ENCODE data around the gene L1TD1. TPM values are rescaled to one million over a fixed set of nuclear protein-coding genes. Genes with fewer than 3 reads are reported as not detected.

The L1TD1 gene
- total RNA-seq, 1 experiment from 2014 or later, result not detected

DNA sequence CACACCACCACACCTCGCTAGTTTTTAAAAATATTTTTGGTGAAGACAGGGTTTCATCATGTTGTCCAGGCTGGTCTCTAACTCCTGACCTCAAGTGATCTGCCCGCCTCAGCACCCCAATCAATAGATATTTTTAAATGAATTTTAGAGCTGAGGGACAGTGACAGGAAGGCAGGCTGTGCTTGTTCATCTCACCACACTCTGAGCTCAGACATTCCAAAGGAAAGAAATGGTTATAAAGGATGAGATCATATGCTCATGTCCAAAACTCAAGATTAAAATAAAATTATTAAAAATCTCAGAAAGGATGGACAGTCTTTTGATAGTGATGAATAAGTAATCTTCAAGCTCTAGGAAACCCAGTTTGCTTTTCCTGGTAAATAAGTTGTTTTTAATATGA is 40.9 kb downstream of the L1TD1 start:
- POLR2A ChIA-PET (ENCODE audit: unreplicated experiment), result no interaction called here
- intact Hi-C loops (cut with micrococcal nuclease; ENCODE audit: unreplicated experiment), result no loop called here
- Histone ChIP-seq H3K4me1 (replicated peaks; ENCODE audit: insufficient read depth) (peaks cover 67% of the 10 kb centered on the region), H3K4me2 (no peak overlapping the region), H3F3A (ENCODE audit: insufficient read depth, low read depth) (peaks cover 36% of the 10 kb centered on the region), H3K27me3 (ENCODE audit: insufficient read depth, low read depth) (no peaks in the 10 kb centered on the region), H3K36me3 (ENCODE audit: low read depth) (no peaks in the 10 kb centered on the region), H3K79me2 (ENCODE audit: low read depth) (no peaks in the 10 kb centered on the region), H3K9me2 (ENCODE audit: insufficient read depth) (no peaks in the 10 kb centered on the region), H4K20me1 (ENCODE audit: insufficient read depth) (no peaks in the 10 kb centered on the region), H2AFZ (no peak overlapping the region), H3K27ac (no peak overlapping the region), H3K4me3 (no peak overlapping the region), H3K9me3 (ENCODE audit: insufficient read depth, low read depth) (no peaks in the 10 kb centered on the region)
- CTCF ChIA-PET, result no interaction called here
- no peak for DNase-seq
- BruUV-seq (replicated peaks), result no TSS peak
- no peak for TF ChIP-seq EZH2 (IDR thresholded peaks at IDR 0.05; ENCODE audit: low read depth)
- TF ChIP-seq, protein P1, sequence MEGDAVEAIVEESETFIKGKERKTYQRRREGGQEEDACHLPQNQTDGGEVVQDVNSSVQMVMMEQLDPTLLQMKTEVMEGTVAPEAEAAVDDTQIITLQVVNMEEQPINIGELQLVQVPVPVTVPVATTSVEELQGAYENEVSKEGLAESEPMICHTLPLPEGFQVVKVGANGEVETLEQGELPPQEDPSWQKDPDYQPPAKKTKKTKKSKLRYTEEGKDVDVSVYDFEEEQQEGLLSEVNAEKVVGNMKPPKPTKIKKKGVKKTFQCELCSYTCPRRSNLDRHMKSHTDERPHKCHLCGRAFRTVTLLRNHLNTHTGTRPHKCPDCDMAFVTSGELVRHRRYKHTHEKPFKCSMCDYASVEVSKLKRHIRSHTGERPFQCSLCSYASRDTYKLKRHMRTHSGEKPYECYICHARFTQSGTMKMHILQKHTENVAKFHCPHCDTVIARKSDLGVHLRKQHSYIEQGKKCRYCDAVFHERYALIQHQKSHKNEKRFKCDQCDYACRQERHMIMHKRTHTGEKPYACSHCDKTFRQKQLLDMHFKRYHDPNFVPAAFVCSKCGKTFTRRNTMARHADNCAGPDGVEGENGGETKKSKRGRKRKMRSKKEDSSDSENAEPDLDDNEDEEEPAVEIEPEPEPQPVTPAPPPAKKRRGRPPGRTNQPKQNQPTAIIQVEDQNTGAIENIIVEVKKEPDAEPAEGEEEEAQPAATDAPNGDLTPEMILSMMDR (conservative IDR thresholded peaks at IDR 0.05), result no peak

DNA sequence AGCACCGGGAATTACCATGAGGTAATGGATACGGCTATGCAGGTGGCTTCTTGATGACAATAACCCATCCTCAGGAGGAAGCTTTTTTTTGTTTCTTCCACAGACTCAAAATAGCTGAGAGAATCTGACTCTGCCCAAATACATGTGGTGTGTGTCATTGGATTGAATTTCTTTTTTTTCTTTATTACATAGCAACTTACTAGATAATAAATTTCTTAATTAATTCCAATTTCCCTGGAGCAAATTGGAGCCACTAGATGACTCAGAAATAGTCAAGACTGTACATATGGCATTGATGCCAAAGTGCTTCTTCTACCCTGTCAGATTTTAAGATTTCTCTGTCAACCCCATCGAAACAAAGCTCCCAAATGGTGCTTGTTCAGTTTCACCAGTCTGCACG is 42.7 kb downstream of the L1TD1 start:
- no peaks in the 10 kb centered on the region for H3K27me3 ChIP-seq (ENCODE audit: insufficient read depth, low read depth)
- intact Hi-C loops (cut with micrococcal nuclease; ENCODE audit: unreplicated experiment), result no loop called here
- peak overlapping the region; percentile 45 for H3K27ac ChIP-seq
- no peak overlapping the region for H3K4me3 ChIP-seq
- no peaks in the 10 kb centered on the region for H3K36me3 ChIP-seq (ENCODE audit: low read depth)
- ChIA-PET CTCF (no interaction called here), POLR2A (ENCODE audit: unreplicated experiment) (interaction anchor here (0.5 to 0.6 kb wide), 2 partner anchors 62 to 1079 kb away, joined by 3 to 10 read pairs; no protein-coding TSS in a partner anchor)
- no peaks in the 10 kb centered on the region for H3K9me2 ChIP-seq (ENCODE audit: insufficient read depth)
- TF ChIP-seq, protein P1 (conservative IDR thresholded peaks at IDR 0.05), result no peak
- no peak for TF ChIP-seq EZH2 (IDR thresholded peaks at IDR 0.05; ENCODE audit: low read depth)
- H3K4me2 ChIP-seq, result peak overlapping the region; percentile 35
- no peaks in the 10 kb centered on the region for H3K79me2 ChIP-seq (ENCODE audit: low read depth)
- peak in 1 of 2 experiments; percentile 40 for DNase-seq
- H3F3A ChIP-seq (ENCODE audit: insufficient read depth, low read depth), result peaks cover 29% of the 10 kb centered on the region; the same call in 1 of the 2 replicates
- H3K9me3 ChIP-seq (ENCODE audit: insufficient read depth, low read depth), result no peaks in the 10 kb centered on the region
- H3K4me1 ChIP-seq (replicated peaks; ENCODE audit: insufficient read depth), result peaks cover 55% of the 10 kb centered on the region
- no peak overlapping the region for H2AFZ ChIP-seq
- no peaks in the 10 kb centered on the region for H4K20me1 ChIP-seq (ENCODE audit: insufficient read depth)
- BruUV-seq (replicated peaks), result no TSS peak

DNA sequence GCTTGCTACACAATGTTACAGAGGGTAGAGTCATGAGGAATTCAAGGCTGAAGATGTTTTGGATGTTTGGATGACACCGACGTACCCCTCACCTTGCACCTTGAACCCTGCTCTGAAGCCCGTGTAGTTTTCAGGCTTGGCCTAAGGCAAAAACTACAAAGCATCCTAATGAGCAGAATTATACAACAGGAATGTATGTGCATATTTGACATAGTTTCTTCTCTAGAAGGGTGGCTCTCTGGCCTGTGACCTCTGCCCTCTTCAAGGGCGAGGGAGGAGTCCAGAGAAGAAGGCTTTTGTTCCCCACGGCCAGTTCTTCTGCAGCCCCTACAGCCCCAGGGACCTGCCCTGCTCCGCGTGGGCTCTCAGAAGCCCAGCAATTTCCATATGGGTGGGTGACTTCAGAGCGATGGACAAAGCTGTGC is 43.3 kb downstream of the L1TD1 start:
- intact Hi-C loops (cut with micrococcal nuclease; ENCODE audit: unreplicated experiment), result loop anchor here (1.0 to 2.0 kb wide), 2 partner anchors 8 to 41 kb away; no protein-coding TSS in a partner anchor

More for the DNA sequence above, 43.3 kb downstream of the L1TD1 start:
- Histone ChIP-seq H3K9me2 (ENCODE audit: insufficient read depth) (no peaks in the 10 kb centered on the region), H3K79me2 (ENCODE audit: low read depth) (no peaks in the 10 kb centered on the region), H3F3A (ENCODE audit: insufficient read depth, low read depth) (peaks cover 29% of the 10 kb centered on the region; the same call in 1 of the 2 replicates), H3K27me3 (ENCODE audit: insufficient read depth, low read depth) (no peaks in the 10 kb centered on the region), H3K9me3 (ENCODE audit: insufficient read depth, low read depth) (no peaks in the 10 kb centered on the region), H3K36me3 (ENCODE audit: low read depth) (no peaks in the 10 kb centered on the region), H2AFZ (no peak overlapping the region), H3K27ac (peak overlapping the region; percentile 45; the same call in 1 of the 2 replicates), H4K20me1 (ENCODE audit: insufficient read depth) (no peaks in the 10 kb centered on the region), H3K4me1 (replicated peaks; ENCODE audit: insufficient read depth) (peaks cover 55% of the 10 kb centered on the region), H3K4me2 (peak overlapping the region; percentile 35), H3K4me3 (no peak overlapping the region)
- ChIA-PET CTCF (no interaction called here), POLR2A (ENCODE audit: unreplicated experiment) (no interaction called here)
- DNase-seq, result peak; percentile 59 to 76
- TF ChIP-seq, protein P1 (conservative IDR thresholded peaks at IDR 0.05), result no peak
- no peak for TF ChIP-seq EZH2 (IDR thresholded peaks at IDR 0.05; ENCODE audit: low read depth)
- BruUV-seq (replicated peaks), result no TSS peak

All from PC-9 (cell line).